SKM-1 (cell line): ENCODE data around the gene SRGN.

Source experiments
- DNase-seq: peaks from one replicate; lab custom pipeline; 2025; ENCODE audit not compliant: unreplicated experiment; lab: John Stamatoyannopoulos, UW

The SRGN gene

DNA sequence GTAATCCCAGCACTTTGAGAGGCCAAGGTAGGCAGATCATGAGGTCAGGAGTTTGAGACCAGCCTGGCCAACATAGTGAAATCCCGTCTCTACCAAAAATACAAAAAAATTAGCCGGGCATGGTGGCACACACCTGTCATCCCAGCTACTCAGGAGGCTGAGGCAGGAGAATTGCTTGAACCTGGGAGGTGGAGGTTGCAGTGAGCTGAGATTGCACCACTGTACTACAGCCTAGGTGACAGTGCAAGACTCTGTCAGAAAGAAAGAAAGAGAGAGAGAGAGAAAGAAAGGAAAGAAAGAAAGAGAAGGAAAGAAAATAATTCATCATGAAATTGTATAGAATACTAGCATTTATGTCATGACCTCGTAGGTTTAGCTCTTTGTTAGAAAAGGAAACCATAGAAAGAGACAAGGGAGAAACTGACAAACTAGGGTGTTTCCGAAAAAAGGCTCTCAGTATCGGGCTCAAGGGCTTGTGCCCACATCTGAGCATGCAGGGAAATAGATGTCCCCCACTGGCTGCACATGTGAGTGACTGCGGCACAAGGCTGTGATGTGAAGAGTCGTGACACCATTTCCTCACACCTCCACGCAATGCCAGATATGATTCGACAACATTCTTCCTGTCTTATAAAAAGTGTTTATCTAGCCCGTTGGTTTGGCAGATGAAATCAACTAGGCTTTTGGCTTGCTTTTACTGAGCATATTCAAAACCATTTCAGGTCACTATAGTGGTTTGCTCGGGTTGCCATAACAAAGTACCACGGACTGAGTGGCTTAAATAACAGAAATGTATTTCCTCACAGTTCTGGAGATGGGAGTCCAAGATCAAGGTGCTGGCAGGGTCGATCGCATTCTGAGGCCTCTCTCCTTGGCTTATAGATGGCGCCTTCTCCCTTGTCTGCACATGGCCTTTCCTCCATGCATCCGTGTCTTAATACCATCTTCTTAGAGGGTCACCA lies 2.0 kb downstream of the SRGN start:
- DNase-seq, result no peak

- DNase-seq, result no peak
Measured at GRCh38 chr10:69090685-69091084, 2.8 kb downstream of the SRGN start.

DNA sequence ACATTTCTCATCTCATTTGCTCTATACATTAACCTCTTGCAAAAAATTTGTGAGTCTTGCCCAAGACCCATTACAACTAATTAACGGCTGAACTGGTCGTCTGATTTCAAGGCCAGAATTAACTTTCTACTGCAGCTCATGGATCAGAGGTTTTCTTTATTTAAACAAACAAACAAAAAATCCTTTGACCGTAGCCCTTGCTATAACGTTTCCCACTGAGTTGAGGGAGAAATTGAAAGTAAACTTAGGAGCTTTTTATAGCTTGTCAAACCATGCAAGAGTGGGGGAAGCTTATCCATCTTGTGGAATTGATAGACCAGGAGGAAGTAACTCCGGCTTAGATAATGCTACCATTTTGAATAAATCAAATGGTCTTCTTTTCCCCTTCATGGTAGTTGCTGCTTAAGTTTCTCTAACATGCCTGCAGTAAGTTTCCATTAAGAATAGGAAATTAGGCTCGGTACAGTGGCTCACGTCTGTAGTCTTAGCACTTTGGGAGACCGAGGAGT lies 3.3 kb downstream of the SRGN start:
- DNase-seq, result no peak

GRCh38 chr10:69092959-69093850 lies 5.3 kb downstream of the SRGN start:
- DNase-seq, result peak; percentile 30

- DNase-seq, result no peak
Measured at GRCh38 chr10:69093933-69094332, 6.0 kb downstream of the SRGN start.

GRCh38 chr10:69096045-69096444 lies 8.1 kb downstream of the SRGN start:
- DNase-seq, result no peak

DNA sequence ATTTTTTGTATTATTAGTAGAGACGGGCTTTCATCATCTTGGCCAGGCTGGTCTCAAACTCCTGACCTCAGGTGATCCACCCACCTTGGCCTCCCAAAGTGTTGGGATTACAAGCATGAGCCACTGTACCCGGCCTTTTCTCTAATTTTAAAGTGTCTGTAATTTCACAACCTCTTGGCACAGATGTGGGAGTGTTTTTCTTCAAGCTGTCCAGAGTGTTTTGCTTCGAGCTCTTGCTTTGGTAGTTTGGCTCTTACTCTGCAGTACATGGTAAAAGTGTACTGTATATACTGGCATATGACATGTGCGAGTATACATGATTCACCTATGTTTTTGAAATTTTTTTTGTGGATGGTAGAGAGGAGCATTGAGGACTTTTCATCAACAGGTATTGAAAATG lies 9.8 kb downstream of the SRGN start:
- no peak for DNase-seq

- DNase-seq, result no peak
Measured at GRCh38 chr10:69100136-69100872, 12.4 kb downstream of the SRGN start.

GRCh38 chr10:69101451-69102095 lies 13.7 kb downstream of the SRGN start:
- no peak for DNase-seq

- DNase-seq, result no peak
Measured at GRCh38 chr10:69102440-69102839, 14.5 kb downstream of the SRGN start.

DNA sequence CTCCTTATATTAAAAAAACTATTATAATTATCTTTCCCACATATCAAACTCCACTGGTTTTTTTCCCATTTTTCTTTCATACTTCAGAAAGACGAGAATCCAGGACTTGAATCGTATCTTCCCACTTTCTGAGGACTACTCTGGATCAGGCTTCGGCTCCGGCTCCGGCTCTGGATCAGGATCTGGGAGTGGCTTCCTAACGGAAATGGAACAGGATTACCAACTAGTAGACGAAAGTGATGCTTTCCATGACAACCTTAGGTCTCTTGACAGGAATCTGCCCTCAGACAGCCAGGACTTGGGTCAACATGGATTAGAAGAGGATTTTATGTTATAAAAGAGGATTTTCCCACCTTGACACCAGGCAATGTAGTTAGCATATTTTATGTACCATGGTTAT lies 15.9 kb downstream of the SRGN start:
- no peak for DNase-seq

- no peak for DNase-seq
Measured at GRCh38 chr10:69104994-69105790, 17.3 kb downstream of the SRGN start.

DNA sequence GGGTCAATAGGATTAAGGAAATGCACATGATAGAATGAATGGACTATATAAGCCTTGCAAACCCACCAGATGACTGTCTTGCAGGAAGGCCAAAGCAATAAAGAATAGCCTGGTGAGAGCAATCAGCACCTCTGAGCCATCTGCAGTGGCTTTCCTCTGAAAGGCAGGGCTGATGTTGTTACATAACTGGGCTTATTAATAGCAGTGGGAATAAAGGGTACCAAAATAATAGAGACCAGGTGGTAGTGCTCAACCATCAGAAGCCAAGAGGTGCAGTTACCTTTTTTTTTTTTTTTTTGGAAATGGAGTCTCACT lies 19.2 kb downstream of the SRGN start:
- DNase-seq, result no peak

GRCh38 chr10:69107699-69108098 lies 19.8 kb downstream of the SRGN start:
- no peak for DNase-seq

GRCh38 chr10:69119896-69120295 lies 32.0 kb downstream of the SRGN start:
- DNase-seq, result no peak

GRCh38 chr10:69123306-69123746 lies 35.4 kb downstream of the SRGN start:
- DNase-seq, result peak; percentile 67

GRCh38 chr10:69123747-69124562 lies 36.1 kb downstream of the SRGN start, which contains the start of gene VPS26A:
VPS26A (plus strand) TSS chr10:69124178; CDS start chr10:69124278, 100 bp downstream.
- peak; percentile 100 for DNase-seq

DNA sequence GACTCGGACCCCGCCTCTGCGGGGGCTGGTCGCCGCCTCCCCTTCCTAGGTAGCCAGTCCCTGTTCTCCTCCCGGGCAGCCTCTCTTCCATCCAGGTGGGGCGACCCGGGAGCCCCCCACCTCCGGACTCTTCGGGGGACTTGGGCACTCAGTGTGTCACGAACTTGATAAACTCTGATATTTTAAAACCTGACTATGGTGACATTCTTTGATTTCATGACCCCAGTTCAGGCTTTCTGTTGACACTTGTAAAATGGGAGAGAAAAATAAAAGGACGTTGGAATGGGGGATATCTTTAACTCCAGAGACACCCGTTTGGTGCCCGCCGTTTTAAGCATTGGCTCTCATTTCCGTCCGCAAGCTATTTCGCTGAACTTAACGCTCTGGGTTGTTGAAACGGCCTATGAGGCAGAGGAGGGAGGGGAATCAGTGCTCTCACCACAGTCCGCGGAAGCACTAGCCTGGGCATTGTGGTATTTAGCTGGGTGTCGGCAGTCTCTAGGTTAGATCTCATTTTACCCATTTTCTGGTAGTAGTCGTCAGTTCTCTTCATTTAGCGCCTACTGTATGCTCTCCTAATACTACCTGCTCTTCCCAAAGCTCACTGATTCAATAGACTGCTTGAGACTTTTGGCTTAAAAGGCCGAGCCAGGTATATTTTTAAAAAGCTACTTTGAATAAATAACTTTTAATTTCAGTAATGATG lies 36.8 kb downstream of the SRGN start:
- peak; percentile 37 for DNase-seq
